ENCODE measurements around the gene MRPL51.

DNA sequence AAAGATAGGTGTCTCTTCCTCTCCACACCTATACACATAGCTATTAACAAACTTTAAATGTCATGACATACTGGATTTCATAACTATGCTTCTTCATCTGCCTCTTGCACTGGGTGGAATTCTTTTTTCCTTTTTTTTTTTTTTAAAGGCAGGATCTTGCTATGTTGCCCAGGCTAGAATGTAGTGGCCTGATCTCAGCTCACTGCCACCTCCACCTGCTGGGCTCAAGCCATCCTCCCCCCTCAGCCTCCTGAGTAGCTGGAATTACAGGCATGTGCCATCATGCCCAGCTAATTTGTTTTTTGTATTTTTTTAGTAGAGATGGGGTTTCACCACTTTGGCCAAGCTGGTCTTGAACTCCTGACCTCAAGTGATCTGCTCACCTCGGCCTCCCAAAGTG lies 4.8 kb downstream of the MRPL51 start:
- no peak for TF ChIP-seq SMC3 (conservative IDR thresholded peaks at IDR 0.05; ENCODE audit: poor library complexity)
- TF ChIP-seq, protein P1, sequence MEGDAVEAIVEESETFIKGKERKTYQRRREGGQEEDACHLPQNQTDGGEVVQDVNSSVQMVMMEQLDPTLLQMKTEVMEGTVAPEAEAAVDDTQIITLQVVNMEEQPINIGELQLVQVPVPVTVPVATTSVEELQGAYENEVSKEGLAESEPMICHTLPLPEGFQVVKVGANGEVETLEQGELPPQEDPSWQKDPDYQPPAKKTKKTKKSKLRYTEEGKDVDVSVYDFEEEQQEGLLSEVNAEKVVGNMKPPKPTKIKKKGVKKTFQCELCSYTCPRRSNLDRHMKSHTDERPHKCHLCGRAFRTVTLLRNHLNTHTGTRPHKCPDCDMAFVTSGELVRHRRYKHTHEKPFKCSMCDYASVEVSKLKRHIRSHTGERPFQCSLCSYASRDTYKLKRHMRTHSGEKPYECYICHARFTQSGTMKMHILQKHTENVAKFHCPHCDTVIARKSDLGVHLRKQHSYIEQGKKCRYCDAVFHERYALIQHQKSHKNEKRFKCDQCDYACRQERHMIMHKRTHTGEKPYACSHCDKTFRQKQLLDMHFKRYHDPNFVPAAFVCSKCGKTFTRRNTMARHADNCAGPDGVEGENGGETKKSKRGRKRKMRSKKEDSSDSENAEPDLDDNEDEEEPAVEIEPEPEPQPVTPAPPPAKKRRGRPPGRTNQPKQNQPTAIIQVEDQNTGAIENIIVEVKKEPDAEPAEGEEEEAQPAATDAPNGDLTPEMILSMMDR (IDR thresholded peaks at IDR 0.05; ENCODE audit: poor library complexity, severe bottlenecking): no peak
- TF ChIP-seq, protein P2, sequence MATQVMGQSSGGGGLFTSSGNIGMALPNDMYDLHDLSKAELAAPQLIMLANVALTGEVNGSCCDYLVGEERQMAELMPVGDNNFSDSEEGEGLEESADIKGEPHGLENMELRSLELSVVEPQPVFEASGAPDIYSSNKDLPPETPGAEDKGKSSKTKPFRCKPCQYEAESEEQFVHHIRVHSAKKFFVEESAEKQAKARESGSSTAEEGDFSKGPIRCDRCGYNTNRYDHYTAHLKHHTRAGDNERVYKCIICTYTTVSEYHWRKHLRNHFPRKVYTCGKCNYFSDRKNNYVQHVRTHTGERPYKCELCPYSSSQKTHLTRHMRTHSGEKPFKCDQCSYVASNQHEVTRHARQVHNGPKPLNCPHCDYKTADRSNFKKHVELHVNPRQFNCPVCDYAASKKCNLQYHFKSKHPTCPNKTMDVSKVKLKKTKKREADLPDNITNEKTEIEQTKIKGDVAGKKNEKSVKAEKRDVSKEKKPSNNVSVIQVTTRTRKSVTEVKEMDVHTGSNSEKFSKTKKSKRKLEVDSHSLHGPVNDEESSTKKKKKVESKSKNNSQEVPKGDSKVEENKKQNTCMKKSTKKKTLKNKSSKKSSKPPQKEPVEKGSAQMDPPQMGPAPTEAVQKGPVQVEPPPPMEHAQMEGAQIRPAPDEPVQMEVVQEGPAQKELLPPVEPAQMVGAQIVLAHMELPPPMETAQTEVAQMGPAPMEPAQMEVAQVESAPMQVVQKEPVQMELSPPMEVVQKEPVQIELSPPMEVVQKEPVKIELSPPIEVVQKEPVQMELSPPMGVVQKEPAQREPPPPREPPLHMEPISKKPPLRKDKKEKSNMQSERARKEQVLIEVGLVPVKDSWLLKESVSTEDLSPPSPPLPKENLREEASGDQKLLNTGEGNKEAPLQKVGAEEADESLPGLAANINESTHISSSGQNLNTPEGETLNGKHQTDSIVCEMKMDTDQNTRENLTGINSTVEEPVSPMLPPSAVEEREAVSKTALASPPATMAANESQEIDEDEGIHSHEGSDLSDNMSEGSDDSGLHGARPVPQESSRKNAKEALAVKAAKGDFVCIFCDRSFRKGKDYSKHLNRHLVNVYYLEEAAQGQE (IDR thresholded peaks at IDR 0.05; ENCODE audit: borderline replicate concordance): no peak

Measured in neural cell (in vitro differentiated cells).